GM23338 (cell line): ENCODE measurements around the gene CCDC12. TPM values are rescaled to one million over a fixed set of nuclear protein-coding genes. Genes with fewer than 3 reads are reported as not detected.
"Not testable (repeated sequence)": the region's sequence is repeated elsewhere in the genome, so short reads cannot be mapped to it uniquely, and the experiment has no call there.

Source experiments
- ATAC-seq: fragments of 200-7000 bp; cut with Tn5 transposase; 3 replicates; pipeline ENCODE4 v1.9.1; 2020
- DNase-seq: peaks from one replicate; pipeline ENCODE4 v3.0.0-alpha.2; 2015; ENCODE audit warnings: low spot score
- H2AFZ ChIP-seq: fragments of 200-600 bp; sonication (generic); 2 replicates; pipeline ENCODE4 v1.8.0; 2016; ENCODE audit warnings: antibody characterized with exemption, mild to moderate bottlenecking, moderate library complexity
- H3F3A ChIP-seq: fragments of 200-600 bp; sonication (generic); replicated peaks from 2 replicates; pipeline ENCODE4 v1.8.0; 2017; ENCODE audit warnings: antibody characterized with exemption, mixed run types, low read depth
- H3K27ac ChIP-seq: fragments of 200-600 bp; sonication (generic); 2 replicates; pipeline ENCODE4 v1.6.1; 2016; ENCODE audit warnings: low read depth
- H3K27me3 ChIP-seq: fragments of 200-600 bp; sonication (generic); 2 replicates; pipeline ENCODE4 v1.8.0; 2016; ENCODE audit warnings: mild to moderate bottlenecking, mixed run types, moderate library complexity; ENCODE audit not compliant: insufficient read depth
- H3K36me3 ChIP-seq: fragments of 200-600 bp; sonication (generic); 2 replicates; pipeline ENCODE4 v1.8.0; 2016; ENCODE audit warnings: mild to moderate bottlenecking; ENCODE audit not compliant: insufficient read depth
- H3K4me1 ChIP-seq: fragments of 200-600 bp; sonication (generic); 2 replicates; pipeline ENCODE4 v1.8.0; 2016; ENCODE audit warnings: mild to moderate bottlenecking, moderate library complexity; ENCODE audit not compliant: insufficient read depth
- H3K4me2 ChIP-seq: fragments of 200-600 bp; sonication (generic); 2 replicates; pipeline ENCODE4 v1.7.1; 2017; ENCODE audit warnings: mixed run types
- H3K4me3 ChIP-seq: fragments of 200-600 bp; sonication (generic); 2 replicates; pipeline ENCODE4 v1.6.1; 2016; ENCODE audit warnings: mixed run types
- H3K79me2 ChIP-seq: fragments of 200-600 bp; sonication (generic); replicated peaks from 2 replicates; pipeline ENCODE4 v1.8.0; 2017; ENCODE audit warnings: mild to moderate bottlenecking; ENCODE audit not compliant: insufficient read depth
- H3K9me2 ChIP-seq: fragments of 200-600 bp; sonication (generic); 2 replicates; pipeline ENCODE4 v1.8.0; 2017; ENCODE audit not compliant: insufficient read depth
- H4K20me1 ChIP-seq: fragments of 200-600 bp; sonication (generic); replicated peaks from 2 replicates; pipeline ENCODE4 v1.8.0; 2017; ENCODE audit warnings: mild to moderate bottlenecking; ENCODE audit not compliant: insufficient read depth
- H3K27ac Mint-ChIP-seq: 2 replicates; pipeline ENCODE4 v1.8.0; 2020; ENCODE audit warnings: inconsistent platforms, mild to moderate bottlenecking, moderate library complexity, mixed read lengths
- H3K27me3 Mint-ChIP-seq: 3 replicates; pipeline ENCODE4 v1.8.0; 2022; ENCODE audit warnings: low read depth, mild to moderate bottlenecking, moderate library complexity, mixed read lengths, inconsistent platforms; ENCODE audit not compliant: insufficient read depth, poor library complexity
- H3K36me3 Mint-ChIP-seq: 3 replicates; pipeline ENCODE4 v1.8.0; 2021; ENCODE audit warnings: low read depth, mild to moderate bottlenecking, inconsistent platforms, moderate library complexity, mixed read lengths
- H3K4me1 Mint-ChIP-seq: 3 replicates; pipeline ENCODE4 v1.8.0; 2020; ENCODE audit warnings: mild to moderate bottlenecking, inconsistent platforms, mixed read lengths
- H3K4me3 Mint-ChIP-seq: 3 replicates; pipeline ENCODE4 v1.8.0; 2021; ENCODE audit warnings: moderate library complexity, mild to moderate bottlenecking, inconsistent platforms, mixed read lengths
- H3K9me3 Mint-ChIP-seq: 3 replicates; pipeline ENCODE4 v1.8.0; 2020; ENCODE audit warnings: moderate library complexity, mild to moderate bottlenecking, inconsistent platforms, mixed read lengths
- CREB1 ChIP-seq: fragments of 250-450 bp; sonication (Bioruptor Pico); IDR thresholded peaks from 2 replicates; pipeline ENCODE4 v1.5.0; 2020; ENCODE audit warnings: low read depth, mild to moderate bottlenecking, moderate library complexity
- EZH2 ChIP-seq: fragments of 200-600 bp; sonication (generic); IDR thresholded peaks from one replicate; pipeline ENCODE4 v1.8.0; 2017; ENCODE audit warnings: antibody characterized with exemption, mild to moderate bottlenecking, low read depth; ENCODE audit not compliant: unreplicated experiment
- EZH2phosphoT487 ChIP-seq: fragments of 200-600 bp; sonication (generic); IDR thresholded peaks from one replicate; pipeline ENCODE4 v1.8.1; 2018; ENCODE audit warnings: antibody characterized with exemption; ENCODE audit not compliant: unreplicated experiment
- JUNB ChIP-seq: IDR thresholded peaks from one replicate; pipeline ENCODE4 v1.6.1; 2016; ENCODE audit warnings: antibody characterized with exemption; ENCODE audit not compliant: unreplicated experiment
- NANOG ChIP-seq: IDR thresholded peaks from 2 replicates; pipeline ENCODE4 v1.6.1; 2016; ENCODE audit warnings: antibody characterized with exemption, borderline replicate concordance
- STAT1 ChIP-seq: IDR thresholded peaks from one replicate; pipeline ENCODE4 v1.6.1; 2016; ENCODE audit warnings: antibody characterized with exemption; ENCODE audit not compliant: unreplicated experiment
- ZNF114 ChIP-seq: fragments of 250-450 bp; sonication (Bioruptor Pico); IDR thresholded peaks from 2 replicates; pipeline ENCODE4 v1.5.0; 2020; ENCODE audit warnings: mild to moderate bottlenecking, moderate library complexity
- polyA plus RNA-seq: library from polyadenylated mRNA; unstranded; fragments of >200 nt; fragmentation: Nextera tagmentation; extraction: Ambion mirVana; gene quantifications from 2 replicates; pipeline ENCODE4 v1.2.1, GENCODE V29; 2016
- total RNA-seq: library from RNA; depleted of rRNA; stranded (reverse); fragments of >200 nt; shearing (Covaris generic); gene quantifications from 2 replicates; pipeline ENCODE4 v1.2.3, GENCODE V29; 2014
- TF ChIP-seq, protein P1 (sequence below), 2 experiments: fragments of 200-600 bp in 1 of 2; sonication (generic) in 1 of 2; conservative IDR thresholded peaks; 2 replicates each; pipeline versions ENCODE4 v1.5.1 to v1.6.1; 2016 to 2017; ENCODE audit warnings: antibody characterized with exemption in 2 of 2, low read depth in 2 of 2, mild to moderate bottlenecking in 2 of 2, moderate library complexity in 1 of 2

Gene CCDC12
- total and polyA plus RNA-seq, 2 experiments from 2014 or later = 42.9 to 133 TPM

DNA sequence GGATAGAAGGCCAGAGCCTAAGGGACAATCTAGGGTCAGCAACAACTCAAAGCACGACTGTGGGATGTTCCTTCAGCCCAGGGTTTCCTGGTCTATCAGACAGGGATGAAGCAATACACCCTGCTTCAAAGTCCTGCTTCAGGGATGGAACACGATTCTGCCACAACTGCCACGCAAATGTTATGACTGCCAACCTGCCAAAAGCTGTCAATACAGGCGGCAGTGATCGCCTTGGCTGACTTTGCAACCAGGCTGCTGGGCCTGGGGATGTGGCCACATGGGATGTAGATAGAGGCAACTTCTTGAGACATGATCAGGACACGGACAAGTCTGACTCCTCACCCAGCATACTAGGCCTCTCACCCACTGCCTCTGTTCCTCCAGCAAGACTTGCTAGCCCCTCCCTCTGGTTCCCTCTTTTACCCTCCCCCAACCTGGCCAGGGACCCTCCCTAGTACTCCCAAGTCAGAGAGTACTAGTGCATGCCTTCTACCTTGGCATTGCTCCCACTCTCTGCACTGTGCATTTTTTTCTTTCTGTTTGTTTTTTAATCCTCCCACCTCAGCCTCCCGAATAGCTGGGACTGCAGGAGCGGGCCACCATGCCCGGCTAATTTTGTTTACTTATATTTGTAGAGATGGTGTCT lies 7.6 kb downstream of the CCDC12 start:
- H4K20me1 ChIP-seq = peaks cover 72% of the 10 kb centered on the region

DNA sequence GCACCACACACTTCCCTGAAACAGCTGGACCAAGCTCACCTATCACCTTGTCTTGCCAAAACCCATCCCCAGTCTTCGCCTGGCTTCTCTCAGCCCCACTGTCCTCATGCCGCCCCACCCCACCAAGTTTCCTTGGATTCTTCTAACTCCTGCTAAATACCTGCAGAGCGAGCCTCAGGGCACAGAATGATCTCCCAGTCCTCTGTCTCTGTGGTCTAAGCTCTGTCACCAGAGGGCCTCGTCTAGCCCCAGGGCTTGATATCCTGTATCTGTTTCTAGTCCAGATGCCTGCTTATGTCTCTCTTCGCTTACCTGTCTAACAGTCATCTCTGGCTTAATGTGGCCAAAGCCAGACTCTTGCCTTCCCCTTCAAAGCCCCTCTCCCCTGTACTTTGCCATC lies 9.7 kb downstream of the CCDC12 start:
- ATAC-seq = peak; percentile 61

More for the DNA sequence above, 7.6 kb downstream of the CCDC12 start:
- H3F3A ChIP-seq = no peaks in the 10 kb centered on the region
- H3K36me3 Mint-ChIP-seq = peaks cover 39% of the 10 kb centered on the region
- H3K4me3 Mint-ChIP-seq = peak overlapping the region; percentile 21; the same call in 1 of the 3 replicates
- H3K4me1 ChIP-seq = no peaks in the 10 kb centered on the region
- no peaks in the 10 kb centered on the region; the same call in 1 of the 3 replicates for H3K9me3 Mint-ChIP-seq
- no peak for ATAC-seq
- H3K27me3 ChIP-seq = no peaks in the 10 kb centered on the region
- H3K36me3 ChIP-seq = no peaks in the 10 kb centered on the region
- H3K27ac ChIP-seq = no peak overlapping the region
- peaks cover 31% of the 10 kb centered on the region for H3K4me1 Mint-ChIP-seq
- no peak overlapping the region for H3K4me2 ChIP-seq
- H3K27me3 Mint-ChIP-seq = peaks cover 6% of the 10 kb centered on the region
- peaks cover 94% of the 10 kb centered on the region for H3K79me2 ChIP-seq
- no peak overlapping the region for H2AFZ ChIP-seq
- no peak for DNase-seq
- H3K9me2 ChIP-seq = no peaks in the 10 kb centered on the region
- no peak overlapping the region for H3K4me3 ChIP-seq
- TF ChIP-seq EZH2phosphoT487 = no peak
- no peak overlapping the region for H3K27ac Mint-ChIP-seq

DNA sequence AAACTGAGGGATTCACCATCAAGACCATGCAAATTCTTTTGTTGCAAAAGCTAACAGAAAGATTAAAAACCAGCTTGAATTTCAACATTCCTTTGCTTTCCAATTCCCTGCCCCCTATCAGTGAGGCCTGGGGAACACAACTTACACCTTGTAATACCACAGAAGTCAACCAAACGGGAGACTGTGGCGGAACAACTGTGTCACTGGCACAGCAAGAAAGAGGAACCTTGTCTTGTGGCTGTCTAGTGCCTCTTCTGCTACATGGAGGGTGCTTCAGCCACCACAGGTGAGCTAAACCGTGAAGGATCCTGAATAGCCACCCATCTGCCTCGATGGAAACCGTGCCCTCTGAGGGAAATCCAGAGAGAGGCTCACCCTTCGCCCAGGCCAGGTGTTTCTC lies 11.4 kb downstream of the CCDC12 start:
- Mint-ChIP-seq H3K36me3 (peaks cover 45% of the 10 kb centered on the region), H3K27me3 (peaks cover 6% of the 10 kb centered on the region), H3K4me1 (peaks cover 32% of the 10 kb centered on the region), H3K9me3 (peaks cover 8% of the 10 kb centered on the region; the same call in 2 of the 3 replicates), H3K4me3 (no peak overlapping the region), H3K27ac (no peak overlapping the region)
- ATAC-seq (no peak), DNase-seq (no peak)
- Histone ChIP-seq H3K4me1 (peaks cover 15% of the 10 kb centered on the region; the same call in 1 of the 2 replicates), H3K36me3 (no peaks in the 10 kb centered on the region; the same call in 1 of the 2 replicates), H3K4me3 (no peak overlapping the region), H2AFZ (no peak overlapping the region), H3F3A (no peaks in the 10 kb centered on the region), H4K20me1 (peaks cover 61% of the 10 kb centered on the region), H3K27me3 (no peaks in the 10 kb centered on the region), H3K27ac (no peak overlapping the region), H3K9me2 (no peaks in the 10 kb centered on the region), H3K4me2 (no peak overlapping the region; the same call in 1 of the 2 replicates), H3K79me2 (peaks cover 90% of the 10 kb centered on the region)
- TF ChIP-seq EZH2 = no peak
- no peak for TF ChIP-seq STAT1
- TF ChIP-seq ZNF114 (CRISPR knock-in tag) = no peak
- no peak for TF ChIP-seq CREB1 (CRISPR knock-in tag)
- no peak for TF ChIP-seq NANOG
- no peak for TF ChIP-seq JUNB
- no peak for TF ChIP-seq EZH2phosphoT487

More for the DNA sequence above, 9.7 kb downstream of the CCDC12 start:
- Histone ChIP-seq H4K20me1 (peaks cover 64% of the 10 kb centered on the region), H3K4me2 (no peak overlapping the region), H3K36me3 (no peaks in the 10 kb centered on the region; the same call in 1 of the 2 replicates), H3K4me3 (no peak overlapping the region), H3K27ac (no peak overlapping the region), H3K27me3 (no peaks in the 10 kb centered on the region), H2AFZ (no peak overlapping the region), H3K79me2 (peaks cover 90% of the 10 kb centered on the region), H3K4me1 (peaks cover under 1% of the 10 kb centered on the region; the same call in 1 of the 2 replicates), H3K9me2 (no peaks in the 10 kb centered on the region), H3F3A (no peaks in the 10 kb centered on the region)
- no peak overlapping the region for H3K4me3 Mint-ChIP-seq
- peaks cover 50% of the 10 kb centered on the region for H3K36me3 Mint-ChIP-seq
- H3K4me1 Mint-ChIP-seq = peaks cover 27% of the 10 kb centered on the region
- peaks cover 6% of the 10 kb centered on the region for H3K27me3 Mint-ChIP-seq
- TF ChIP-seq, protein P1, sequence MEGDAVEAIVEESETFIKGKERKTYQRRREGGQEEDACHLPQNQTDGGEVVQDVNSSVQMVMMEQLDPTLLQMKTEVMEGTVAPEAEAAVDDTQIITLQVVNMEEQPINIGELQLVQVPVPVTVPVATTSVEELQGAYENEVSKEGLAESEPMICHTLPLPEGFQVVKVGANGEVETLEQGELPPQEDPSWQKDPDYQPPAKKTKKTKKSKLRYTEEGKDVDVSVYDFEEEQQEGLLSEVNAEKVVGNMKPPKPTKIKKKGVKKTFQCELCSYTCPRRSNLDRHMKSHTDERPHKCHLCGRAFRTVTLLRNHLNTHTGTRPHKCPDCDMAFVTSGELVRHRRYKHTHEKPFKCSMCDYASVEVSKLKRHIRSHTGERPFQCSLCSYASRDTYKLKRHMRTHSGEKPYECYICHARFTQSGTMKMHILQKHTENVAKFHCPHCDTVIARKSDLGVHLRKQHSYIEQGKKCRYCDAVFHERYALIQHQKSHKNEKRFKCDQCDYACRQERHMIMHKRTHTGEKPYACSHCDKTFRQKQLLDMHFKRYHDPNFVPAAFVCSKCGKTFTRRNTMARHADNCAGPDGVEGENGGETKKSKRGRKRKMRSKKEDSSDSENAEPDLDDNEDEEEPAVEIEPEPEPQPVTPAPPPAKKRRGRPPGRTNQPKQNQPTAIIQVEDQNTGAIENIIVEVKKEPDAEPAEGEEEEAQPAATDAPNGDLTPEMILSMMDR (conservative IDR thresholded peaks at IDR 0.05; ENCODE audit: low read depth in 2 of 2) = peak in 1 of 2 experiments; percentile 36; a peak in 1 of 4 replicates
- TF ChIP-seq JUNB = no peak
- DNase-seq = no peak
- H3K9me3 Mint-ChIP-seq = peaks cover 8% of the 10 kb centered on the region; the same call in 2 of the 3 replicates
- 0 out of 2 replicates have a peak overlapping the region, but pooled peaks have one; percentile 3 for H3K27ac Mint-ChIP-seq

DNA sequence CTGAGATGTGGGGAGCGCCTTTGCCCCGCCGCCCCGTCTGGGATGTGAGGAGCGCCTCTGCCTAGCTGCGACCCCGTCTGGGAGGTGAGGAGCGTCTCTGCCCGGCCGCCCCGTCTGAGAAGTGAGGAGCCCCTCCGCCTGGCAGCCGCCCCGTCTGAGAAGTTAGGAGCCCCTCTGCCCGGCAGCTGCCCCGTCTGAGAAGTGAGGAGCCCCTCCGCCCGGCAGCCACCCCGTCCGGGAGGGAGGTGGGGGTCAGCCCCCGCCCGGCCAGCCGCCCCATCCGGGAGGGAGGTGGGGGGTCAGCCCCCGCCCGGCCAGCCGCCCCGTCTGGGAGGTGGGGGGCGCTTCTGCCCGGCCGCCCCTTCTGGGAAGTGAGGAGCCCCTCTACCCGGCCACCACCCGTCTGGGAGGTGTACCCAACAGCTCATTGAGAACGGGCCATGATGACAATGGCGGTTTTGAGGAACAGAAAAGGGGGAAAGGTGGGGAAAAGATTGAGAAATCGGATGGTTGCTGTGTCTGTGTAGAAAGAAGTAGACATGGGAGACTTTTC lies 12.4 kb downstream of the CCDC12 start:
- not testable (repeated sequence) for H3K27ac ChIP-seq, H3F3A ChIP-seq, DNase-seq, H3K4me3 Mint-ChIP-seq, H3K9me2 ChIP-seq, H3K36me3 ChIP-seq, H3K27me3 Mint-ChIP-seq, H3K4me2 ChIP-seq, H3K4me3 ChIP-seq, ATAC-seq, H3K27ac Mint-ChIP-seq, H2AFZ ChIP-seq, H3K27me3 ChIP-seq, H3K9me3 Mint-ChIP-seq
- Histone ChIP-seq H3K4me1 (peaks cover 16% of the 10 kb centered on the region; the same call in 1 of the 2 replicates), H4K20me1 (peaks cover 63% of the 10 kb centered on the region), H3K79me2 (peaks cover 90% of the 10 kb centered on the region)
- peaks cover 37% of the 10 kb centered on the region for H3K36me3 Mint-ChIP-seq
- peaks cover 37% of the 10 kb centered on the region for H3K4me1 Mint-ChIP-seq
